IMR-90 (cell line): ENCODE results near the gene MRPL44. TPM values are rescaled to one million over a fixed set of nuclear protein-coding genes. Genes with fewer than 3 reads are reported as not detected.

Experiments used
- ATAC-seq: fragments of 200-7000 bp; cut with Tn5 transposase; 2 replicates; pipeline ENCODE4 v1.9.1; 2020; ENCODE audit warnings: low read depth, mild to moderate bottlenecking, moderate library complexity
- BruUV-seq: library from RNA; stranded (reverse); fragments of 400-500 nt; replicated peaks from 2 replicates; lab custom pipeline; 2021; lab: Mats Ljungman, UMichigan
- CTCF ChIA-PET: fragments of 300-600 bp; formaldehyde crosslinking; extraction: SDS; loops from one replicate; lab custom pipeline; 2021; ENCODE audit warnings: antibody characterized with exemption; lab: Yijun Ruan, JAX
- POLR2A ChIA-PET: fragments of 300-600 bp; sonication (Branson Sonifier 250); formaldehyde crosslinking; loops from one replicate; lab custom pipeline; 2022; ENCODE audit warnings: antibody characterized with exemption; ENCODE audit not compliant: unreplicated experiment; lab: Charles Lee
- DNase-seq: peaks from one replicate; pipeline ENCODE4 v3.0.0; 2013
- H2AFZ ChIP-seq: replicated peaks from 2 replicates; pipeline ENCODE3; 2013; ENCODE audit warnings: low read length, mild to moderate bottlenecking; ENCODE audit not compliant: poor library complexity
- H2AK5ac ChIP-seq: 2 replicates; pipeline ENCODE4 v1.6.1; 2013; ENCODE audit warnings: low read depth, low read length, inconsistent platforms
- H2AK9ac ChIP-seq: replicated peaks from 2 replicates; pipeline ENCODE3; 2013; ENCODE audit warnings: mild to moderate bottlenecking, low read depth, low read length, moderate library complexity; ENCODE audit not compliant: poor library complexity
- H2BK120ac ChIP-seq: 2 replicates; pipeline ENCODE4 v1.6.1; 2013; ENCODE audit warnings: low read depth, low read length, inconsistent platforms
- H2BK15ac ChIP-seq: 3 replicates; pipeline ENCODE4 v1.6.1; 2013; ENCODE audit warnings: low read depth, low read length, inconsistent platforms
- H2BK20ac ChIP-seq: 2 replicates; pipeline ENCODE4 v1.6.1; 2013; ENCODE audit warnings: low read depth, mild to moderate bottlenecking, inconsistent platforms, low read length, moderate library complexity
- H2BK5ac ChIP-seq: 2 replicates; pipeline ENCODE4 v1.6.1; 2013; ENCODE audit warnings: mild to moderate bottlenecking, low read depth, low read length, inconsistent platforms; ENCODE audit not compliant: poor library complexity, severe bottlenecking
- H3K14ac ChIP-seq: replicated peaks from 2 replicates; pipeline ENCODE4 v1.6.1; 2013; ENCODE audit warnings: low read depth, low read length, inconsistent platforms
- H3K18ac ChIP-seq: 2 replicates; pipeline ENCODE4 v1.6.1; 2013; ENCODE audit warnings: low read depth, low read length, control low read depth
- H3K23ac ChIP-seq: 2 replicates; pipeline ENCODE4 v1.6.1; 2013; ENCODE audit warnings: low read depth, low read length, inconsistent platforms
- H3K27ac ChIP-seq: 2 replicates; pipeline ENCODE4 v1.5.1; 2013; ENCODE audit warnings: mild to moderate bottlenecking, control low read depth, low read length; ENCODE audit not compliant: insufficient read depth
- H3K27me3 ChIP-seq: 2 replicates; pipeline ENCODE4 v1.6.1; 2013; ENCODE audit warnings: low read length; ENCODE audit not compliant: control insufficient read depth, insufficient read depth
- H3K36me3 ChIP-seq: 2 replicates; pipeline ENCODE4 v1.6.1; 2013; ENCODE audit warnings: low read length, mixed read lengths; ENCODE audit not compliant: control insufficient read depth, insufficient read depth
- H3K4ac ChIP-seq: 2 replicates; pipeline ENCODE4 v1.6.1; 2013; ENCODE audit warnings: low read depth, low read length, inconsistent platforms
- H3K4me1 ChIP-seq: 2 replicates; pipeline ENCODE4 v1.6.1; 2013; ENCODE audit warnings: low read length, mixed read lengths; ENCODE audit not compliant: control insufficient read depth, insufficient read depth
- H3K4me2 ChIP-seq: 2 replicates; pipeline ENCODE4 v1.6.1; 2013; ENCODE audit warnings: low read depth, mild to moderate bottlenecking, control low read depth, low read length, moderate library complexity
- H3K4me3 ChIP-seq: 2 replicates; pipeline ENCODE4 v1.5.1; 2013; ENCODE audit warnings: low read depth, mild to moderate bottlenecking, control low read depth, low read length, moderate library complexity; ENCODE audit not compliant: insufficient read depth
- H3K56ac ChIP-seq: 2 replicates; pipeline ENCODE4 v1.6.1; 2013; ENCODE audit warnings: low read length, inconsistent platforms; ENCODE audit not compliant: insufficient read depth; ENCODE audit errors: extremely low read depth
- H3K79me1 ChIP-seq, 2 experiments: 2 replicates each; pipeline ENCODE4 v1.6.1; 2013; ENCODE audit warnings: low read length in 2 of 2, inconsistent platforms in 1 of 2, low read depth in 1 of 2
- H3K9ac ChIP-seq: 2 replicates; pipeline ENCODE4 v1.6.1; 2013; ENCODE audit warnings: low read depth, low read length, control low read depth
- H3K9me1 ChIP-seq: 2 replicates; pipeline ENCODE4 v1.6.1; 2013; ENCODE audit warnings: low read length, inconsistent platforms; ENCODE audit not compliant: insufficient read depth
- H3K9me3 ChIP-seq: 2 replicates; pipeline ENCODE4 v1.6.1; 2013; ENCODE audit warnings: low read length; ENCODE audit not compliant: control insufficient read depth, insufficient read depth
- H4K20me1 ChIP-seq: 2 replicates; pipeline ENCODE4 v1.6.1; 2013; ENCODE audit warnings: low read length, inconsistent platforms; ENCODE audit not compliant: insufficient read depth
- H4K5ac ChIP-seq: 2 replicates; pipeline ENCODE4 v1.6.1; 2013; ENCODE audit warnings: mild to moderate bottlenecking, low read depth, low read length, control low read depth
- H4K8ac ChIP-seq, 2 experiments: 2 replicates each; pipeline ENCODE4 v1.6.1; 2013; ENCODE audit warnings: low read depth in 2 of 2, low read length in 2 of 2, control low read depth in 1 of 2, inconsistent platforms in 1 of 2
- H4K91ac ChIP-seq: 2 replicates; pipeline ENCODE4 v1.6.1; 2013; ENCODE audit warnings: low read depth, low read length, inconsistent platforms; ENCODE audit not compliant: insufficient read depth
- BHLHE40 ChIP-seq: fragments of 150-350 bp; IDR thresholded peaks from 2 replicates; pipeline ENCODE4 v1.6.1; 2016; ENCODE audit warnings: mild to moderate bottlenecking, low read depth, low read length
- CEBPB ChIP-seq: IDR thresholded peaks from 2 replicates; pipeline ENCODE4 v1.6.1; 2012; ENCODE audit warnings: low read depth, low read length, improper control_type of control experiment
- CHD1 ChIP-seq: IDR thresholded peaks from 2 replicates; pipeline ENCODE4 v1.6.1; 2012; ENCODE audit warnings: low read depth, low read length, improper control_type of control experiment
- CTCF ChIP-seq: conservative IDR thresholded peaks from 2 replicates; pipeline ENCODE4 v1.5.1; 2012; ENCODE audit warnings: mild to moderate bottlenecking, low read depth, low read length, improper control_type of control experiment
- ELK1 ChIP-seq: fragments of 150-350 bp; IDR thresholded peaks from 2 replicates; pipeline ENCODE4 v1.6.1; 2016; ENCODE audit warnings: low read depth, mild to moderate bottlenecking, low read length, moderate library complexity, borderline replicate concordance
- FOS ChIP-seq: fragments of 150-350 bp; IDR thresholded peaks from 2 replicates; pipeline ENCODE4 v1.6.1; 2016; ENCODE audit warnings: low read depth, low read length
- MAFK ChIP-seq: IDR thresholded peaks from 2 replicates; pipeline ENCODE4 v1.6.1; 2012; ENCODE audit warnings: low read depth, low read length, improper control_type of control experiment
- MAZ ChIP-seq: IDR thresholded peaks from 2 replicates; pipeline ENCODE4 v1.6.1; 2012; ENCODE audit warnings: low read depth, mild to moderate bottlenecking, low read length, improper control_type of control experiment, moderate library complexity, borderline replicate concordance
- MXI1 ChIP-seq: IDR thresholded peaks from 2 replicates; pipeline ENCODE4 v1.6.1; 2012; ENCODE audit warnings: low read depth, mild to moderate bottlenecking, low read length, moderate library complexity, borderline replicate concordance
- NFE2L2 ChIP-seq: fragments of 150-350 bp; IDR thresholded peaks from 2 replicates; pipeline ENCODE4 v1.6.1; 2016; ENCODE audit warnings: low read depth, mild to moderate bottlenecking, low read length
- POLR2A ChIP-seq: IDR thresholded peaks from 2 replicates; pipeline ENCODE4 v1.6.1; 2012; ENCODE audit warnings: mild to moderate bottlenecking, low read depth, low read length
- RAD21 ChIP-seq: IDR thresholded peaks from 2 replicates; pipeline ENCODE4 v1.6.1; 2012; ENCODE audit warnings: low read length, improper control_type of control experiment
- RCOR1 ChIP-seq: IDR thresholded peaks from 2 replicates; pipeline ENCODE4 v1.6.1; 2012; ENCODE audit warnings: mild to moderate bottlenecking, low read length, improper control_type of control experiment; ENCODE audit not compliant: insufficient replicate concordance
- RFX5 ChIP-seq: IDR thresholded peaks from 2 replicates; pipeline ENCODE4 v1.8.0; 2012; ENCODE audit warnings: low read depth, mild to moderate bottlenecking, low read length, moderate library complexity
- SMC3 ChIP-seq: fragments of 150-350 bp; IDR thresholded peaks from 2 replicates; pipeline ENCODE4 v1.6.1; 2016; ENCODE audit warnings: low read depth, mild to moderate bottlenecking, antibody characterized with exemption, low read length, moderate library complexity
- USF2 ChIP-seq: fragments of 150-350 bp; IDR thresholded peaks from 2 replicates; pipeline ENCODE4 v1.6.1; 2017; ENCODE audit warnings: mild to moderate bottlenecking, antibody characterized with exemption, low read length, low read depth
- WGBS, 2 experiments: methylation state at CpG; one replicate each; pipeline versions ENCODE4 v1.1.5 to v1.1.7; 2013; ENCODE audit warnings: missing lambda C conversion rate in 2 of 2; ENCODE audit not compliant: insufficient read length in 1 of 2; ENCODE audit errors: extremely low coverage in 2 of 2; 5-methylcytosine and 5-hydroxymethylcytosine counted together
- dilution Hi-C: fragments of 300-500 bp; cut with HindIII; formaldehyde crosslinking; loops from one replicate; pipeline ENCODE4 v1.14.3; 2018; ENCODE audit warnings: low sequenced_read_pairs; ENCODE audit not compliant: unreplicated experiment
- in situ Hi-C: fragments of 300-500 bp; cut with MboI; formaldehyde crosslinking; loops from 3 replicates; pipeline ENCODE4 v1.14.3; 2019; ENCODE audit warnings: low sequenced_read_pairs, inconsistent platforms, mixed read lengths
- intact Hi-C: fragments of 100-400 bp; cut with micrococcal nuclease; formaldehyde crosslinking; loops from 2 replicates; pipeline ENCODE4 v1.10.0; 2022
- polyA plus RNA-seq, 3 experiments: library from polyadenylated mRNA; depleted of rRNA; stranded (reverse); fragments of >200 nt; gene quantifications; 2 replicates each; pipeline ENCODE4 v1.2.3, GENCODE V29; 2012; ENCODE audit warnings: low replicate concordance in 1 of 3
- total RNA-seq: library from RNA; depleted of rRNA; stranded (reverse); fragments of >200 nt; gene quantifications from 2 replicates; pipeline ENCODE4 v1.2.3, GENCODE V29; 2012

MRPL44 gene
- total and polyA plus RNA-seq, 2 of the 4 experiments (the other 2 are of a cell fraction): 18.6 to 20.1 TPM

GRCh38 chr2:223971731-223972130 is 14.5 kb downstream of the MRPL44 start:
- peaks cover 6% of the 10 kb centered on the region for H3K36me3 ChIP-seq
- no peak for TF ChIP-seq MXI1
- TF ChIP-seq MAZ: no peak
- TF ChIP-seq CHD1: no peak
- TF ChIP-seq USF2: no peak
- TF ChIP-seq ELK1: no peak
- no peak for TF ChIP-seq NFE2L2
- TF ChIP-seq MAFK: no peak
- no peak for TF ChIP-seq POLR2A
- no peak for TF ChIP-seq CTCF
- no peak for TF ChIP-seq RFX5
- no peak for TF ChIP-seq SMC3
- TF ChIP-seq FOS: no peak
- TF ChIP-seq BHLHE40: no peak
- TF ChIP-seq CEBPB: no peak
- no peak for TF ChIP-seq RCOR1
- TF ChIP-seq RAD21: no peak
- no peak overlapping the region for H3K23ac ChIP-seq
- H3K4me2 ChIP-seq: no peak overlapping the region
- no peak overlapping the region for H3K27ac ChIP-seq
- no peak overlapping the region for H3K4ac ChIP-seq
- 0 out of 2 replicates have a peak, but pooled peaks cover under 1% of the 10 kb centered on the region for H3K9me1 ChIP-seq
- no peaks in the 10 kb centered on the region for H3K27me3 ChIP-seq
- intact Hi-C loops: loop anchor here (2.0 to 5.0 kb wide), 4 partner anchors 379 to 806 kb away; no protein-coding TSS in a partner anchor
- POLR2A ChIA-PET: no interaction called here
- H3K9ac ChIP-seq: no peak overlapping the region
- H3K79me1 ChIP-seq: no peaks in the 10 kb centered on the region
- CTCF ChIA-PET: interaction anchor here (0.6 to 2.8 kb wide), 4 partner anchors 21 to 317 kb away, joined by 3 to 33 read pairs (median 3); no protein-coding TSS in a partner anchor
- no peak overlapping the region for H2BK20ac ChIP-seq
- no peak overlapping the region for H2BK5ac ChIP-seq
- in situ Hi-C loops: no loop called here
- no peaks in the 10 kb centered on the region for H4K20me1 ChIP-seq
- no peak overlapping the region for H2BK120ac ChIP-seq
- H3K4me1 ChIP-seq: no peaks in the 10 kb centered on the region
- DNase-seq: no peak
- dilution Hi-C loops: no loop called here
- H2BK15ac ChIP-seq: no peak overlapping the region
- no peak overlapping the region for H3K56ac ChIP-seq
- WGBS, 2 experiments: no CpG with 5 or more reads among the region's 5 CpGs
- no peak overlapping the region for H4K91ac ChIP-seq
- no peak overlapping the region for H2AK9ac ChIP-seq
- H3K18ac ChIP-seq: no peak overlapping the region
- H3K4me3 ChIP-seq: no peak overlapping the region
- H2AFZ ChIP-seq: no peak overlapping the region
- ATAC-seq: no peak
- no peak overlapping the region for H4K5ac ChIP-seq
- no peak overlapping the region for H3K14ac ChIP-seq
- no peak overlapping the region for H4K8ac ChIP-seq
- H3K9me3 ChIP-seq: no peaks in the 10 kb centered on the region
- BruUV-seq: no TSS peak
- no peak overlapping the region for H2AK5ac ChIP-seq
